ENCODE data around the gene HYKK. TPM values are rescaled to one million over a fixed set of nuclear protein-coding genes. Genes with fewer than 3 reads are reported as not detected.

The HYKK gene
- total and polyA plus RNA-seq, 2 of the 8 experiments (the other 6 are each of a cell fraction or from before 2014, with no cell fraction given), result 2.0 to 3.7 TPM

DNA sequence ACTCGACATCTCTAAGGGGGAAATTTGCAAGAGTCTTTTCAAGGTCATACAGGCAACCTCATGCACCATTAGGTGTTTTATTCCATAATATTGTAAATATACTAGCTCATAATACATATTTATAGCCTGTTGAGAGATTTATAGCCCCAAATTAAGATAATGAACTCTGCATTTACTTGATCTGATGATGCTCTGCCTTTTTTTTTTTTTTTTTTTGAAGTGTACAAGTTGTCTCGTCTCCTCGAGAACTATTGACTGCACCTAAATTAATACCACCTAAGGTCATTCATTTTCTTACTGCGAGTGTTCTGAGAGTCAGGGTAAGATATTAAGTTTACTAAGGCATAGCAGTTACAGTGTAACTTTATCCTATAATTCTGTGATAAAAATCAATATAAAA, 64.0 kb downstream of the HYKK start (continued):
- TF ChIP-seq RFX5 (IDR thresholded peaks at IDR 0.05; ENCODE audit: borderline replicate concordance, low read depth, low read length), result no peak
- TF ChIP-seq POLR2A (IDR thresholded peaks at IDR 0.05; ENCODE audit: control extremely low read depth in 1 of 2, low read depth in 2 of 2, low read length in 2 of 2), result no peak
- no peak for TF ChIP-seq RNF2 (IDR thresholded peaks at IDR 0.05; ENCODE audit: borderline replicate concordance, low read depth, low read length, missing control alignments, poor library complexity, severe bottlenecking)
